Right lobe of liver (tissue), 4 donors: ENCODE results near the gene DTNB.
"Not testable (repeated sequence)": the region's sequence is repeated elsewhere in the genome, so short reads cannot be mapped to it uniquely, and the experiment has no call there.

Experiments
- POLR2A ChIP-seq: fragments of 450-650 bp; IDR thresholded peaks from one replicate; pipeline ENCODE4 v1.6.1; 2017; ENCODE audit warnings: antibody characterized with exemption, mild to moderate bottlenecking
- TF ChIP-seq, protein P1 (sequence below), 4 donors: fragments of 200-600 bp in 3 of 4; fragments of 450-650 bp in 1 of 4; IDR thresholded peaks; one replicate each; pipeline versions ENCODE4 v1.5.1 to v1.8.0; 2016 to 2022; ENCODE audit warnings: antibody characterized with exemption in 4 of 4, mild to moderate bottlenecking in 2 of 4
- donor health status: DM: no; HTN: no; CAD: no.
- donor health status: DM: no; HTN: no; CAD: no.
- donor health status: DM: no; HTN: yes; CAD: no.

DNA sequence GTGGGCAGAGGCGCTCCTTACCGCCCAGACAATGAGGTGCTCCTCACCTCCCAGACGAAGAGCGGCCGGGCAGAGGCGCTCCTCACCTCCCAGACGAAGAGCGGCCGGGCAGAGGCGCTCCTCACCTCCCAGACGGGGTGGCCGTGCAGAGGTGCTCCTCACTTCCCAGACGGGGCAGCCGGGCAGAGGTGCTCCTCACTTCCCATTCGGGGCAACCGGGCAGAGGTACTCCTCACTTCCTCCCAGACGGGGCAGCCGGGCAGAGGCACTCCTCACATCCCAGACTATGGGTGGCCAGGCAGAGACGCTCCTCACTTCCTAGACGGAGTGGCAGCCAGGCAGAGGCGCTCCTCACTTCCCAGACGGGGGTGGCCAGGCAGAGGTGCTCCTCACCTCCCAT, 138.4 kb downstream of the DTNB start:
- TF ChIP-seq, protein P1, sequence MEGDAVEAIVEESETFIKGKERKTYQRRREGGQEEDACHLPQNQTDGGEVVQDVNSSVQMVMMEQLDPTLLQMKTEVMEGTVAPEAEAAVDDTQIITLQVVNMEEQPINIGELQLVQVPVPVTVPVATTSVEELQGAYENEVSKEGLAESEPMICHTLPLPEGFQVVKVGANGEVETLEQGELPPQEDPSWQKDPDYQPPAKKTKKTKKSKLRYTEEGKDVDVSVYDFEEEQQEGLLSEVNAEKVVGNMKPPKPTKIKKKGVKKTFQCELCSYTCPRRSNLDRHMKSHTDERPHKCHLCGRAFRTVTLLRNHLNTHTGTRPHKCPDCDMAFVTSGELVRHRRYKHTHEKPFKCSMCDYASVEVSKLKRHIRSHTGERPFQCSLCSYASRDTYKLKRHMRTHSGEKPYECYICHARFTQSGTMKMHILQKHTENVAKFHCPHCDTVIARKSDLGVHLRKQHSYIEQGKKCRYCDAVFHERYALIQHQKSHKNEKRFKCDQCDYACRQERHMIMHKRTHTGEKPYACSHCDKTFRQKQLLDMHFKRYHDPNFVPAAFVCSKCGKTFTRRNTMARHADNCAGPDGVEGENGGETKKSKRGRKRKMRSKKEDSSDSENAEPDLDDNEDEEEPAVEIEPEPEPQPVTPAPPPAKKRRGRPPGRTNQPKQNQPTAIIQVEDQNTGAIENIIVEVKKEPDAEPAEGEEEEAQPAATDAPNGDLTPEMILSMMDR (IDR thresholded peaks at IDR 0.05), result not testable (repeated sequence)
- TF ChIP-seq POLR2A, result not testable (repeated sequence)
